HepG2 (cell line): ENCODE measurements around the gene LEPROT. TPM values are rescaled to one million over a fixed set of nuclear protein-coding genes. Genes with fewer than 3 reads are reported as not detected.

Experiments used
- HMG20A ChIP-seq: IDR thresholded peaks from 2 replicates; pipeline ENCODE4 v1.6.1; 2016; ENCODE audit warnings: borderline replicate concordance
- HMG20B ChIP-seq: conservative IDR thresholded peaks from 2 replicates; pipeline ENCODE4 v1.6.1; 2016; ENCODE audit warnings: missing genetic modification reagents, missing compliant biosample characterization
- HNF4G ChIP-seq, 2 experiments: sonication (generic) in 1 of 2; formaldehyde crosslinking in 1 of 2; IDR thresholded peaks; 2 replicates each; pipeline versions ENCODE4 v1.4.0 to v1.6.1; 2011 to 2020; ENCODE audit warnings: borderline replicate concordance in 2 of 2, low read depth in 2 of 2, mild to moderate bottlenecking in 2 of 2, low read length in 1 of 2, missing genetic modification reagents in 1 of 2, moderate library complexity in 1 of 2
- NR2F1 ChIP-seq, 2 experiments: fragments of 450-650 bp in 1 of 2; formaldehyde crosslinking in 1 of 2; IDR thresholded peaks; 2 replicates each; pipeline versions ENCODE4 v1.5.0 to v1.6.1; 2016 to 2020; ENCODE audit warnings: mild to moderate bottlenecking in 1 of 2, missing compliant biosample characterization in 1 of 2, missing genetic modification reagents in 1 of 2, moderate library complexity in 1 of 2
- RBM39 ChIP-seq: fragments of 200-400 bp; formaldehyde crosslinking; IDR thresholded peaks from one replicate; pipeline ENCODE4 v1.6.1; 2018; ENCODE audit warnings: antibody characterized with exemption, mild to moderate bottlenecking, low read depth, low read length; ENCODE audit not compliant: poor library complexity, severe bottlenecking
- SMAD3 ChIP-seq: sonication (generic); formaldehyde crosslinking; IDR thresholded peaks from 2 replicates; pipeline ENCODE4 v1.4.0; 2020; ENCODE audit warnings: missing genetic modification reagents
- ZSCAN9 ChIP-seq: IDR thresholded peaks from 2 replicates; pipeline ENCODE4 v1.6.1; 2016; ENCODE audit warnings: borderline replicate concordance
- polyA plus RNA-seq, 8 experiments: library from polyadenylated mRNA; depleted of rRNA in 3 of 8; stranded (reverse) in 7 of 8; unstranded in 1 of 8; fragments of >200 nt; fragmentation: Illumina TruSeq in 4 of 8; extraction: Trizol in 4 of 8; gene quantifications; 2 replicates each; pipeline versions ENCODE4 v1.2.1 to v1.2.3, GENCODE V29; 2011 to 2016; ENCODE audit warnings: low read depth in 4 of 8, missing spikeins in 1 of 8, mixed read lengths in 1 of 8; ENCODE audit not compliant: insufficient read depth in 1 of 8
- total RNA-seq, 5 experiments: library from RNA; depleted of rRNA; stranded (reverse); fragments of >200 nt; fragmentation: Illumina TruSeq; extraction: Trizol; gene quantifications; 2 replicates each; pipeline ENCODE4 v1.2.3, GENCODE V29; 2016; ENCODE audit warnings: low read depth in 1 of 5
- TF ChIP-seq, protein P1 (sequence below), 2 experiments: fragments of 450-650 bp in 1 of 2; sonication (generic) in 1 of 2; formaldehyde crosslinking; IDR thresholded peaks; 2 replicates each; pipeline versions ENCODE4 v1.5.0 to v1.8.0; 2020 to 2022; ENCODE audit warnings: mild to moderate bottlenecking in 1 of 2, missing genetic modification reagents in 1 of 2
- TF ChIP-seq, protein P2 (sequence below): sonication (generic); formaldehyde crosslinking; IDR thresholded peaks from 2 replicates; pipeline ENCODE4; 2020; ENCODE audit warnings: missing genetic modification reagents, mild to moderate bottlenecking, borderline replicate concordance
- TF ChIP-seq, protein P3 (sequence below): IDR thresholded peaks from 2 replicates; pipeline ENCODE4 v1.6.1; 2016; ENCODE audit warnings: low read depth, missing genetic modification reagents, missing compliant biosample characterization
- TF ChIP-seq, protein P4 (sequence below): sonication (generic); formaldehyde crosslinking; IDR thresholded peaks from 2 replicates; pipeline ENCODE4 v1.5.1; 2020; ENCODE audit warnings: missing genetic modification reagents, mild to moderate bottlenecking, borderline replicate concordance
- TF ChIP-seq, protein P5 (sequence below): sonication (generic); formaldehyde crosslinking; conservative IDR thresholded peaks from 2 replicates; pipeline ENCODE4 v1.4.0; 2020; ENCODE audit warnings: mild to moderate bottlenecking, missing genetic modification reagents, moderate library complexity

Gene LEPROT
- total and polyA plus RNA-seq, 2 of the 13 experiments (the other 11 are each of a cell fraction or from before 2014, with no cell fraction given), result 36.8 to 51.4 TPM

DNA sequence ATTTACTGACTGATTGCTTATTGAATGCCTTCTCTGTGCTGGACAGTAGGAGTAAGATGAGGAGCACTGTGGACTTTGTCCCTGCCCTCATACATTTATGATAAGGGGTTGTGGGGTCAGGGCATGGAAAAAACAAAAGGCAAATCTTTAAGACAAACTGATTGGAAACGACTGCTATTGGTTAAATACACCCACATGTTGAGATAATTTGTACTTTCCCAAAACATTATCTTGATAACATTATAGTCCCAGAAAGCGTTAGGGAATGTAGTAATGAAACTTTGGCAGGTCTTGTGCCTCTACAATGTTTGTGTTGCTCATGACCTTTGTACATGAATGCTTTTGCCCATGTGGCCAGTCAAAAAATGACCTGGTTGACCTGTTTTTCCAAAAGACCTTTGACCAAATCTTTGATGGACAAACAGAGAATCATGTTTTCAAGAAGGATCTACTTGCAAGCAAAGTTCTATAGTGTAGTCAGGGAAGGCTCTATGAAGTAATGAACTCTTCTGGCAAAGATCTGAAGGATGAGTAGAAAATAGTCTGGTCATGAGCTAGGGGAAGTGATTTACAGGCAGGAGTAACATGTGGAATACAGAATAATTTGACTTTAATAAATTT, 50.9 kb downstream of the LEPROT start (continued):
- TF ChIP-seq, protein P1, sequence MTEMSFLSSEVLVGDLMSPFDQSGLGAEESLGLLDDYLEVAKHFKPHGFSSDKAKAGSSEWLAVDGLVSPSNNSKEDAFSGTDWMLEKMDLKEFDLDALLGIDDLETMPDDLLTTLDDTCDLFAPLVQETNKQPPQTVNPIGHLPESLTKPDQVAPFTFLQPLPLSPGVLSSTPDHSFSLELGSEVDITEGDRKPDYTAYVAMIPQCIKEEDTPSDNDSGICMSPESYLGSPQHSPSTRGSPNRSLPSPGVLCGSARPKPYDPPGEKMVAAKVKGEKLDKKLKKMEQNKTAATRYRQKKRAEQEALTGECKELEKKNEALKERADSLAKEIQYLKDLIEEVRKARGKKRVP (CRISPR knock-in tag; IDR thresholded peaks at IDR 0.05), result peak in 1 of 2 experiments; percentile 48; a peak in 1 of 4 replicates
- TF ChIP-seq, protein P2, sequence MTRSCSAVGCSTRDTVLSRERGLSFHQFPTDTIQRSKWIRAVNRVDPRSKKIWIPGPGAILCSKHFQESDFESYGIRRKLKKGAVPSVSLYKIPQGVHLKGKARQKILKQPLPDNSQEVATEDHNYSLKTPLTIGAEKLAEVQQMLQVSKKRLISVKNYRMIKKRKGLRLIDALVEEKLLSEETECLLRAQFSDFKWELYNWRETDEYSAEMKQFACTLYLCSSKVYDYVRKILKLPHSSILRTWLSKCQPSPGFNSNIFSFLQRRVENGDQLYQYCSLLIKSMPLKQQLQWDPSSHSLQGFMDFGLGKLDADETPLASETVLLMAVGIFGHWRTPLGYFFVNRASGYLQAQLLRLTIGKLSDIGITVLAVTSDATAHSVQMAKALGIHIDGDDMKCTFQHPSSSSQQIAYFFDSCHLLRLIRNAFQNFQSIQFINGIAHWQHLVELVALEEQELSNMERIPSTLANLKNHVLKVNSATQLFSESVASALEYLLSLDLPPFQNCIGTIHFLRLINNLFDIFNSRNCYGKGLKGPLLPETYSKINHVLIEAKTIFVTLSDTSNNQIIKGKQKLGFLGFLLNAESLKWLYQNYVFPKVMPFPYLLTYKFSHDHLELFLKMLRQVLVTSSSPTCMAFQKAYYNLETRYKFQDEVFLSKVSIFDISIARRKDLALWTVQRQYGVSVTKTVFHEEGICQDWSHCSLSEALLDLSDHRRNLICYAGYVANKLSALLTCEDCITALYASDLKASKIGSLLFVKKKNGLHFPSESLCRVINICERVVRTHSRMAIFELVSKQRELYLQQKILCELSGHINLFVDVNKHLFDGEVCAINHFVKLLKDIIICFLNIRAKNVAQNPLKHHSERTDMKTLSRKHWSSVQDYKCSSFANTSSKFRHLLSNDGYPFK (CRISPR knock-in tag), result no peak
- TF ChIP-seq, protein P3, sequence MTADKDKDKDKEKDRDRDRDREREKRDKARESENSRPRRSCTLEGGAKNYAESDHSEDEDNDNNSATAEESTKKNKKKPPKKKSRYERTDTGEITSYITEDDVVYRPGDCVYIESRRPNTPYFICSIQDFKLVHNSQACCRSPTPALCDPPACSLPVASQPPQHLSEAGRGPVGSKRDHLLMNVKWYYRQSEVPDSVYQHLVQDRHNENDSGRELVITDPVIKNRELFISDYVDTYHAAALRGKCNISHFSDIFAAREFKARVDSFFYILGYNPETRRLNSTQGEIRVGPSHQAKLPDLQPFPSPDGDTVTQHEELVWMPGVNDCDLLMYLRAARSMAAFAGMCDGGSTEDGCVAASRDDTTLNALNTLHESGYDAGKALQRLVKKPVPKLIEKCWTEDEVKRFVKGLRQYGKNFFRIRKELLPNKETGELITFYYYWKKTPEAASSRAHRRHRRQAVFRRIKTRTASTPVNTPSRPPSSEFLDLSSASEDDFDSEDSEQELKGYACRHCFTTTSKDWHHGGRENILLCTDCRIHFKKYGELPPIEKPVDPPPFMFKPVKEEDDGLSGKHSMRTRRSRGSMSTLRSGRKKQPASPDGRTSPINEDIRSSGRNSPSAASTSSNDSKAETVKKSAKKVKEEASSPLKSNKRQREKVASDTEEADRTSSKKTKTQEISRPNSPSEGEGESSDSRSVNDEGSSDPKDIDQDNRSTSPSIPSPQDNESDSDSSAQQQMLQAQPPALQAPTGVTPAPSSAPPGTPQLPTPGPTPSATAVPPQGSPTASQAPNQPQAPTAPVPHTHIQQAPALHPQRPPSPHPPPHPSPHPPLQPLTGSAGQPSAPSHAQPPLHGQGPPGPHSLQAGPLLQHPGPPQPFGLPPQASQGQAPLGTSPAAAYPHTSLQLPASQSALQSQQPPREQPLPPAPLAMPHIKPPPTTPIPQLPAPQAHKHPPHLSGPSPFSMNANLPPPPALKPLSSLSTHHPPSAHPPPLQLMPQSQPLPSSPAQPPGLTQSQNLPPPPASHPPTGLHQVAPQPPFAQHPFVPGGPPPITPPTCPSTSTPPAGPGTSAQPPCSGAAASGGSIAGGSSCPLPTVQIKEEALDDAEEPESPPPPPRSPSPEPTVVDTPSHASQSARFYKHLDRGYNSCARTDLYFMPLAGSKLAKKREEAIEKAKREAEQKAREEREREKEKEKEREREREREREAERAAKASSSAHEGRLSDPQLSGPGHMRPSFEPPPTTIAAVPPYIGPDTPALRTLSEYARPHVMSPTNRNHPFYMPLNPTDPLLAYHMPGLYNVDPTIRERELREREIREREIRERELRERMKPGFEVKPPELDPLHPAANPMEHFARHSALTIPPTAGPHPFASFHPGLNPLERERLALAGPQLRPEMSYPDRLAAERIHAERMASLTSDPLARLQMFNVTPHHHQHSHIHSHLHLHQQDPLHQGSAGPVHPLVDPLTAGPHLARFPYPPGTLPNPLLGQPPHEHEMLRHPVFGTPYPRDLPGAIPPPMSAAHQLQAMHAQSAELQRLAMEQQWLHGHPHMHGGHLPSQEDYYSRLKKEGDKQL, result 0 out of 2 replicates have a peak, but pooled peaks have one; percentile 12
- TF ChIP-seq ZSCAN9 (CRISPR knock-in tag) (peak; percentile 73; the same call in 1 of the 2 replicates), NR2F1 (CRISPR knock-in tag; IDR thresholded peaks at IDR 0.05) (peak; percentile 92 to 97), SMAD3 (CRISPR knock-in tag) (peak; percentile 78), HNF4G (IDR thresholded peaks at IDR 0.05; ENCODE audit: borderline replicate concordance, low read depth, low read length) (peak; percentile 96), HNF4G (CRISPR knock-in tag; IDR thresholded peaks at IDR 0.05; ENCODE audit: borderline replicate concordance, low read depth) (peak; percentile 94), HMG20B (CRISPR knock-in tag) (peak; percentile 77; the same call in 1 of the 2 replicates), HMG20A (CRISPR knock-in tag) (peak; percentile 95), RBM39 (no peak)
- TF ChIP-seq, protein P4, sequence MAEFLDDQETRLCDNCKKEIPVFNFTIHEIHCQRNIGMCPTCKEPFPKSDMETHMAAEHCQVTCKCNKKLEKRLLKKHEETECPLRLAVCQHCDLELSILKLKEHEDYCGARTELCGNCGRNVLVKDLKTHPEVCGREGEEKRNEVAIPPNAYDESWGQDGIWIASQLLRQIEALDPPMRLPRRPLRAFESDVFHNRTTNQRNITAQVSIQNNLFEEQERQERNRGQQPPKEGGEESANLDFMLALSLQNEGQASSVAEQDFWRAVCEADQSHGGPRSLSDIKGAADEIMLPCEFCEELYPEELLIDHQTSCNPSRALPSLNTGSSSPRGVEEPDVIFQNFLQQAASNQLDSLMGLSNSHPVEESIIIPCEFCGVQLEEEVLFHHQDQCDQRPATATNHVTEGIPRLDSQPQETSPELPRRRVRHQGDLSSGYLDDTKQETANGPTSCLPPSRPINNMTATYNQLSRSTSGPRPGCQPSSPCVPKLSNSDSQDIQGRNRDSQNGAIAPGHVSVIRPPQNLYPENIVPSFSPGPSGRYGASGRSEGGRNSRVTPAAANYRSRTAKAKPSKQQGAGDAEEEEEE (CRISPR knock-in tag), result no peak
- TF ChIP-seq, protein P5, sequence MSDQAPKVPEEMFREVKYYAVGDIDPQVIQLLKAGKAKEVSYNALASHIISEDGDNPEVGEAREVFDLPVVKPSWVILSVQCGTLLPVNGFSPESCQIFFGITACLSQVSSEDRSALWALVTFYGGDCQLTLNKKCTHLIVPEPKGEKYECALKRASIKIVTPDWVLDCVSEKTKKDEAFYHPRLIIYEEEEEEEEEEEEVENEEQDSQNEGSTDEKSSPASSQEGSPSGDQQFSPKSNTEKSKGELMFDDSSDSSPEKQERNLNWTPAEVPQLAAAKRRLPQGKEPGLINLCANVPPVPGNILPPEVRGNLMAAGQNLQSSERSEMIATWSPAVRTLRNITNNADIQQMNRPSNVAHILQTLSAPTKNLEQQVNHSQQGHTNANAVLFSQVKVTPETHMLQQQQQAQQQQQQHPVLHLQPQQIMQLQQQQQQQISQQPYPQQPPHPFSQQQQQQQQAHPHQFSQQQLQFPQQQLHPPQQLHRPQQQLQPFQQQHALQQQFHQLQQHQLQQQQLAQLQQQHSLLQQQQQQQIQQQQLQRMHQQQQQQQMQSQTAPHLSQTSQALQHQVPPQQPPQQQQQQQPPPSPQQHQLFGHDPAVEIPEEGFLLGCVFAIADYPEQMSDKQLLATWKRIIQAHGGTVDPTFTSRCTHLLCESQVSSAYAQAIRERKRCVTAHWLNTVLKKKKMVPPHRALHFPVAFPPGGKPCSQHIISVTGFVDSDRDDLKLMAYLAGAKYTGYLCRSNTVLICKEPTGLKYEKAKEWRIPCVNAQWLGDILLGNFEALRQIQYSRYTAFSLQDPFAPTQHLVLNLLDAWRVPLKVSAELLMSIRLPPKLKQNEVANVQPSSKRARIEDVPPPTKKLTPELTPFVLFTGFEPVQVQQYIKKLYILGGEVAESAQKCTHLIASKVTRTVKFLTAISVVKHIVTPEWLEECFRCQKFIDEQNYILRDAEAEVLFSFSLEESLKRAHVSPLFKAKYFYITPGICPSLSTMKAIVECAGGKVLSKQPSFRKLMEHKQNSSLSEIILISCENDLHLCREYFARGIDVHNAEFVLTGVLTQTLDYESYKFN (CRISPR knock-in tag), result peak; percentile 99
